Measurements from ENCODE around the gene SIN3B.
"Not testable (repeated sequence)": the region's sequence is repeated elsewhere in the genome, so short reads cannot be mapped to it uniquely, and the experiment has no call there.

Gene SIN3B

GRCh38 chr19:16868423-16869130 lies 39.4 kb downstream of the SIN3B start:
- DNase-seq (ENCODE audit: low spot score): no peak
- TF ChIP-seq, protein P1, sequence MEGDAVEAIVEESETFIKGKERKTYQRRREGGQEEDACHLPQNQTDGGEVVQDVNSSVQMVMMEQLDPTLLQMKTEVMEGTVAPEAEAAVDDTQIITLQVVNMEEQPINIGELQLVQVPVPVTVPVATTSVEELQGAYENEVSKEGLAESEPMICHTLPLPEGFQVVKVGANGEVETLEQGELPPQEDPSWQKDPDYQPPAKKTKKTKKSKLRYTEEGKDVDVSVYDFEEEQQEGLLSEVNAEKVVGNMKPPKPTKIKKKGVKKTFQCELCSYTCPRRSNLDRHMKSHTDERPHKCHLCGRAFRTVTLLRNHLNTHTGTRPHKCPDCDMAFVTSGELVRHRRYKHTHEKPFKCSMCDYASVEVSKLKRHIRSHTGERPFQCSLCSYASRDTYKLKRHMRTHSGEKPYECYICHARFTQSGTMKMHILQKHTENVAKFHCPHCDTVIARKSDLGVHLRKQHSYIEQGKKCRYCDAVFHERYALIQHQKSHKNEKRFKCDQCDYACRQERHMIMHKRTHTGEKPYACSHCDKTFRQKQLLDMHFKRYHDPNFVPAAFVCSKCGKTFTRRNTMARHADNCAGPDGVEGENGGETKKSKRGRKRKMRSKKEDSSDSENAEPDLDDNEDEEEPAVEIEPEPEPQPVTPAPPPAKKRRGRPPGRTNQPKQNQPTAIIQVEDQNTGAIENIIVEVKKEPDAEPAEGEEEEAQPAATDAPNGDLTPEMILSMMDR (IDR thresholded peaks at IDR 0.05; ENCODE audit: extremely low read depth, missing control alignments): no peak

DNA sequence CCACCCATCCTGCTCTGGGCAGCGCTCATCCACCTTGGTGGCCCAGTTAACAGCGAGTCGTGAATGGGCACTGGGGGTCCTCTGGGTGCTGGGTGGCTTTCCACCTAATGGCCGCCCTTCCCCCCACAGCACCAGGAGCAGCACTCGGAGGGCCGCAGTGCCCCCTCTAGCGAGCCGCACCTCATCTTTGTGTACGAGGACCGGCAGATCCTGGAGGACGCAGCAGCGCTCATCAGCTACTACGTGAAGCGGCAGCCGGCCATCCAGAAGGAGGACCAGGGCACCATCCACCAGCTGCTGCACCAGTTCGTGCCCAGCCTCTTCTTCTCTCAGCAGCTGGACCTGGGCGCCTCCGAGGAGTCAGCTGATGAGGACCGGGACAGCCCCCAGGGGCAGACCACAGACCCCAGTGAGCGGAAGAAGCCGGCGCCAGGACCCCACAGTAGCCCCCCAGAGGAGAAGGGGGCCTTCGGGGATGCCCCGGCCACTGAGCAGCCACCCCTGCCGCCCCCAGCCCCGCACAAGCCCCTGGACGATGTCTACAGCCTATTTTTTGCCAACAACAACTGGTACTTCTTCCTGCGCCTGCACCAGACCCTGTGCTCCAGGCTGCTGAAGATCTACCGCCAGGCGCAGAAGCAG lies 40.3 kb downstream of the SIN3B start:
- no peak for DNase-seq (ENCODE audit: low spot score)
- TF ChIP-seq, protein P1 (IDR thresholded peaks at IDR 0.05; ENCODE audit: extremely low read depth, missing control alignments): no peak

DNA sequence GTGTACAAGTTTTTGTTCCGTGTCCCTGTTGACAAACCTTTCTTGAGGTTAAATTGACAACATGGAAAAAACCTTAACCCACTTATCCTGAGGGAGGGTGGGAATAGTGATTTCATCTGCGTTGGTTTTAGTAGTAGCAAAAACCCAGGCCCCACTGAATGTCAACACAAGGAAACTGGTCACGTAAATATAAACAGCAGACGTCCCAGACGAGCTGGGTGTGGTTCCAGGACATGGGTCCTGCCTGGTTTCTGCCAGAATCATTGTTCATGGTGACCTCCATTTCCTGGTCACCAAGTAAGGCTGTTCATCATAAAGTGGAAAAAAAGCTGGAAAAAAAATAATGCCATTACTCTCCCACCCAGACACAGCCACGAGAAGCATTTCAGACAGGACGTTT lies 42.7 kb downstream of the SIN3B start:
- TF ChIP-seq, protein P1 (IDR thresholded peaks at IDR 0.05; ENCODE audit: extremely low read depth, missing control alignments): no peak
- DNase-seq (ENCODE audit: low spot score): no peak

GRCh38 chr19:16872728-16873127 lies 43.5 kb downstream of the SIN3B start:
- DNase-seq (ENCODE audit: low spot score): no peak
- TF ChIP-seq, protein P1 (IDR thresholded peaks at IDR 0.05; ENCODE audit: extremely low read depth, missing control alignments): no peak

DNA sequence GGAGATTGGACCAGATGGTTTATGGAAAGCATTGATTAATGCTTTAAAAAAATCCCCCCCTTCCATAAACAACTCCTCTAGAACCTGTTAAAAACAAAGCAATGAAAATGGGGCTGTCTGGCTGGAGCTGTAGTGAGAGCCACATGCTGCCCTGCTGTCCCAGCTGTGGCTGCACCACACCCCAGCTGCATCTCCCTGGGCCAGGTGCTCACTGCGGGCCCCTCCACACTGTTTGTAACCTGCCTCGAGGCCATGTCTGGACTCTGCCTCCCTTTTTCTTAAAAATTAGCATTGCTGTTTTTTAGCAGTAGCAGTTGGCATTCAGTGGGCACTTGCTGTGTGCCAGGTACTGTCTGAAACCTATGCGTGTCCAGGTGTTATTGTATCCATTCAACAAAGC lies 44.4 kb downstream of the SIN3B start:
- no peak for DNase-seq (ENCODE audit: low spot score)
- TF ChIP-seq, protein P1 (IDR thresholded peaks at IDR 0.05; ENCODE audit: extremely low read depth, missing control alignments): no peak

DNA sequence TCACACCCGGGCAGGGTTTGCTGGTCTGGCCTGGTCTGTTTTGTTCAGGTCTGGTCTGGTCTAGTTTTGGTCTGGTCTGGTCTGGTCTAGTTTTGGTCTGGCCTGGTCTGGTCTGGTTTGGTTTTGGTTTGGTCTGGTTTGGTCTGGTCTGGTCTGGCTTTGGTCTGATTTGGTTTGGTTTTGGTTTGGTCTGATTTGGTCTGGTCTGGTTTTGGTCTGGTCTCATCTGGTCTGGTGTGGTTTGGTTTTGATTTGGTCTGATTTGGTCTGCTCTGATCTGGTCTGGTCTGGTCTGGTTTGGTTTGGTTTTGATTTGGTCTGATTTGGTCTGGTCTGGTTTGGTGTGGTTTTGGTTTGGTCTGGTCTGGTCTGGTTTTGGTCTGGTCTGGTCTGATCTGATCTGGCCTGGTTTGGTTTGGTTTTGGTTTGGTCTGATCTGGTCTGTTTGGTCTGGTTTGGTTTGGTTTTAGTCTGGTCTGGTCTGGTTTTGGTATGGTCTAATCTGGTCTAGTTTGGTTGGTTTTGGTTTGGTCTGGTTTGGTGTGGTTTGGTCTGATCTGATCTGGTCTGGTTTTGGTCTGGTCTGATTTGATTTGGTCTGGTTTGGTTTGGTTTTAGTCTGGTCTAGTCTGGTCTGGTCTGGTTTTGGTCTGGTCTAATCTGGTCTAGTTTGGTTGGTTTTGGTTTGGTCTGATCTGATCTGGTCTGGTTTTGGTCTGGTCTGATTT lies 45.2 kb downstream of the SIN3B start:
- DNase-seq (ENCODE audit: low spot score): no peak
- TF ChIP-seq, protein P1 (IDR thresholded peaks at IDR 0.05; ENCODE audit: extremely low read depth, missing control alignments): no peak

- DNase-seq (ENCODE audit: low spot score): not testable (repeated sequence)
These were observed 45.7 kb downstream of the SIN3B start for GRCh38 chr19:16874978-16875299.
